HG03060 (cell line): Measurements from ENCODE around the gene KCNK15.

Experiments
- ATAC-seq: cut with Tn5 transposase; IDR thresholded peaks from one replicate; pipeline ENCODE4 v1.9.1; 2021; ENCODE audit warnings: low read depth, moderate number of reproducible peaks; ENCODE audit not compliant: unreplicated experiment

Gene KCNK15

GRCh38 chr20:44714701-44715498, 30.8 kb upstream of the KCNK15 start, which contains the start of gene CCN5:
TSS of gene CCN5 (plus strand) at chr20:44715369. CDS start at chr20:44715391, 22 bp downstream.
- ATAC-seq = no peak

- ATAC-seq = no peak
Measured at GRCh38 chr20:44715499-44716308, 30.0 kb upstream of the KCNK15 start.

- ATAC-seq = no peak
Measured at GRCh38 chr20:44716309-44717106, 29.2 kb upstream of the KCNK15 start.

- no peak for ATAC-seq
Measured at GRCh38 chr20:44717986-44718385, 27.7 kb upstream of the KCNK15 start.

- ATAC-seq = no peak
Measured at GRCh38 chr20:44719841-44720240, 25.8 kb upstream of the KCNK15 start.

GRCh38 chr20:44720621-44720996, 25.1 kb upstream of the KCNK15 start:
- no peak for ATAC-seq

GRCh38 chr20:44720997-44721784, 24.5 kb upstream of the KCNK15 start:
- no peak for ATAC-seq

GRCh38 chr20:44721785-44722054, 23.9 kb upstream of the KCNK15 start:
- no peak for ATAC-seq

GRCh38 chr20:44722990-44723389, 22.7 kb upstream of the KCNK15 start:
- ATAC-seq = no peak

- no peak for ATAC-seq
Measured at GRCh38 chr20:44723391-44723790, 22.3 kb upstream of the KCNK15 start.

- ATAC-seq = no peak
Measured at GRCh38 chr20:44723798-44724362, 21.8 kb upstream of the KCNK15 start.

GRCh38 chr20:44724423-44725091, 21.1 kb upstream of the KCNK15 start:
- no peak for ATAC-seq

GRCh38 chr20:44725837-44726236, 19.8 kb upstream of the KCNK15 start:
- ATAC-seq = no peak

GRCh38 chr20:44727039-44727438, 18.6 kb upstream of the KCNK15 start:
- ATAC-seq = no peak

- ATAC-seq = no peak
Measured at GRCh38 chr20:44727651-44728050, 18.0 kb upstream of the KCNK15 start.

- ATAC-seq = no peak
Measured at GRCh38 chr20:44728801-44729443, 16.7 kb upstream of the KCNK15 start.

- no peak for ATAC-seq
Measured at GRCh38 chr20:44730441-44730840, 15.2 kb upstream of the KCNK15 start.

GRCh38 chr20:44731657-44732056, 14.0 kb upstream of the KCNK15 start:
- ATAC-seq = no peak

GRCh38 chr20:44732327-44732726, 13.3 kb upstream of the KCNK15 start:
- ATAC-seq = no peak
